NCI-H1930 (cell line): ENCODE results near the gene TMEM204.
"Not testable (repeated sequence)": the region's sequence is repeated elsewhere in the genome, so short reads cannot be mapped to it uniquely, and the experiment has no call there.

Experiments
- DNase-seq, 2 experiments: peaks; one replicate each; lab custom pipeline; 2025; lab: John Stamatoyannopoulos, UW

Gene TMEM204

DNA sequence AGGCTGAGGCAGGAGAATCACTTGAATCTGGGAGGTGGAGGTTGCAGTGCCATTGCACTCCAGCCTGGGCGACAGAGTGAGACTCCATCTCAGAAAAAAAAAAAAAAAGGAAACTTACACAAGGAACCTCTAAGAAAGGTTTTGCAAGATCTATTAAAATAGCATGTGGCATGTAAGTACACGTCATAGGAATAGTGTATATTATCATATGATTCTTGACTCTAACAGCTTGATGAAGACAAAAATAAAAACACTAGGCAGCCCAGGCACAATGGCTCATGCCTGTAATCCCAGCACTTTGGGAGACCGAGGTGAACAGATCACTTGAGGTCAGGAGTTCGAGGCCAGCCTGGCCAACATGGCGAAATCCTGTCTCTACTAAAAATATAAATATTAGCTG is 62.0 kb downstream of the TMEM204 start:
- not testable (repeated sequence) for DNase-seq

DNA sequence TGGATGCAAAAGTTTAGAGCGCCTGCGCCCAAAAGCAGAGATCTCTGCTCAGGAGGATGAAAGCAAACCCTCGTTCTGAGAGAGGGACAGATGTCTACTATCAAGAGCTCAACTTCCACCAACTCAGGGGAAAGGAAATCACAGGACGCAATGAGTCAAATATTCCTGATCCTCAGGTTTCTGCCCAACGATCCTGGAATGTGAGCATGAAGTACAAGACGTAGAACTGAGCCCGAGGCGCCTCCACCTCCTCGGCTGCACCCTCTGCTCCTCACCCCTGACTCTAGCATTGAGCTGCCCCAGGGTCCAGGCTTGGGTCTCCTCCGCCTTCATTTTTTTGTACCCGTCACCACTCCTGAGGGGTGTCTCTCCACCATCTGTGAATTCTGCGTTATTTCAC is 63.0 kb downstream of the TMEM204 start:
- DNase-seq: no peak

DNA sequence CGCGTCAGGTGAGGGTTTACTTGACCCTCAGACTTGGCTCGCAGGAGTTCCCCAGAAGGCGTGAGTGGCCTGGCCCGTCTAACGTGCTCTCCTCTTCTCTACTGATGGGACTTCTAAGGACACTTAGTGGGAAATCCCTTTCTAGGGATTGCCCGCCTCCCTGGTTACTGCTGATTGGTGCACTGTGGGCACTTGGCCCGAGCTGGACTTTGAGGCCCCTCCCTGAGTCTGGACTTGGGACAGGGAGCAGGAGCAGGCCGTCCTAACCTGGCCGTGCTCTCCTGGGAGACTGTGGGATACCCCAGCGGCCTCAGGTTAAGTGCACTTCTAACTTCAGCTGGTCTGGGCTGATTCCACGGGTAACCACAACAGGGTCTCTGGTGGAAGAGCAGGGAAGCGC is 63.7 kb downstream of the TMEM204 start:
- no peak for DNase-seq

DNA sequence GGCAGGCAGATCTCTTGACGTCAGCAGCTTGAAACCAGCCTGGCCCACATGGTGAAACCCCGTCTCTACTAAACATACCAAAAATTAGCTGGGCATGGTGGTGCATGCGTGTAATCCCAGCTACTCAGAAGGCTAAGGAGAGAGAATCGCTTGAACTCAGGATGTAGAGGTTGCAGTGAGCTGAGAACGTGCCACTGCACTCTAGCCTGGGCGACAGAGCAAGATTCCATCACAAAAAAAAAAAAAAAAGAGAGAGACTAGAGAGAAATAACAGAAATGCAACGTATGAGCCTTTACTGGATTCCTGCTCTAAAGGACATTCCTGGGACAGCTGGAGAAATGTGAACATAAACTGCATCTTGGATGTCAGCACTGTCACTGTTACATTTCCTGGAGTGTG is 67.6 kb downstream of the TMEM204 start:
- no peak for DNase-seq

DNA sequence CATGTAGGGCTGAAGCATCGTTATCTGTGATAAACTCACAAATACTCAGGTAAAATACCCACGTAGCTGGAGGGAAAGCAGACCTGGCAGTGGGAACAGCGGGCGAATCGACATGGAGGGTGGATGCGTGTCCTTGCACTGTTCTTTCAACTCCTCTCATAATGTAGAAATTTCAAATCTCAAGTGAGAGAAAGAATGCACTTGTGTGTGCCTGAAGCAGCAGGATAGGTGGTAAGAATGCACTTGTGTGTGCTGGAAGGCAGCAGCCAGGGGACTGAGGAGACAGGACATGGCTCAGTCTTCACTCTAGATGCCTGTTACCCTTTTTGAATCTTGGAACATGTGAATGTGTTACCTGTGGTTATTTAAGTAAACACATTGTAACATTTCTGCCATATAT is 68.0 kb downstream of the TMEM204 start:
- DNase-seq: no peak

DNA sequence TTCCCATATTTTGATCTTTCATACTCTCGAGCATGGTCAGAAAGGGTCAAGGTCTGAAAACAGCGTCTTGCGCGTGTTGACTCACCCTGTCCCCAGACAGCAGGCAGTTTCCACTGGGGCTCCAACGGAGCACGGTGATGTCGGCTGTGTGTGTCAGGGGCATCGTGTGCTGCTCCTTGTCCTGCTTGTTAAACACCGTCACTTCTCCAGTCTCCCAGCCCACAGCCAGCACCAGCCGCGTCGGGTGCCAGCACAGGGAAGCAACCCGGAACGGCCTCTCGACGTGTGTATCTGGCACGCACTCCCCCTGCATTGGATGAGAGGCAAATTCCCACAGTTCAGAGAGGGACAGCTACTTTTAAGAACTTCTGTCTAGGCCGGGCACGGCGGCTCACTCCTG is 68.8 kb downstream of the TMEM204 start:
- DNase-seq: no peak
